D341Med (cell line): Measurements from ENCODE around the gene ZNF264.
"Not testable (repeated sequence)": the region's sequence is repeated elsewhere in the genome, so short reads cannot be mapped to it uniquely, and the experiment has no call there.

Source experiments
- DNase-seq: peaks from one replicate; pipeline ENCODE4 v3.0.0; 2012; ENCODE audit warnings: low spot score

The ZNF264 gene

DNA sequence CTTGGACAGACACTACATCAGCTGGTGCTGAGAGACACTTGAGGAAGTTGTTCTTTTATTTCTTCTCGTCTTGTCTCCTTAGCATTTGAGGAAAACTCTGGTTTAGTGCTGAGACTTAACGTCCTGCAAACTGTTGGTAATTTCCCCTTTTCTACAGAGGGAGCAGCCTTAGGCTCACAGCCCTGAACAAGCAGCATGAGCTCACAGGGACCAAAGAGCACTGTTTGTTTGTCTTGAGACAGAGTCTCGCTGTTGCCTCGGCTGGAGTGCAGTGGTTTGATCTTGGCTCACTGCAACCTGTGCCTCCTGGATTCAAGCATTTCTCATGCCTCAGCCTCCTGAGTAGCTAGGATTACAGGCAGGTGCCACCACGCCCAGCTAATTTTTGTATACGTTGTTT is 54.7 kb downstream of the ZNF264 start:
- DNase-seq: no peak

DNA sequence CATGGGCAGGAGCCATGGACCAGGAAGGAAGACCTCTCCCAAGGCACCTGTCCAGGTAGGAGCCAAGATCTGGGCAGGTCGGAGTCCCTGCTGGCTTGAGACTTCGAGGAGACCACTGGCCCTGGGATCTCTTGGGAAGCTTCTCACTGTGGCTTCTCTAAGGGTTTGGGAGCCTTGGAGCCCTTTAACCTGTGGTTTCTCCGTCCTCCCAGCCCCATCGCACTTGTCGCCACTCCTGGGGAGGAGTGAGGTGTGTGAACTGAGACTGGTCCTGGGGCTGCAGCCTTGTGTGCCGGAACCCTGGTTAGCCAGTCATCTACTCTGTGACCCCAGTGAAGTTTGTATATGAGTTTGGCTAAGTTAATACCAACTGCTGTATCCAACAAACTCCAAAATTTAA is 57.3 kb downstream of the ZNF264 start:
- no peak for DNase-seq

DNA sequence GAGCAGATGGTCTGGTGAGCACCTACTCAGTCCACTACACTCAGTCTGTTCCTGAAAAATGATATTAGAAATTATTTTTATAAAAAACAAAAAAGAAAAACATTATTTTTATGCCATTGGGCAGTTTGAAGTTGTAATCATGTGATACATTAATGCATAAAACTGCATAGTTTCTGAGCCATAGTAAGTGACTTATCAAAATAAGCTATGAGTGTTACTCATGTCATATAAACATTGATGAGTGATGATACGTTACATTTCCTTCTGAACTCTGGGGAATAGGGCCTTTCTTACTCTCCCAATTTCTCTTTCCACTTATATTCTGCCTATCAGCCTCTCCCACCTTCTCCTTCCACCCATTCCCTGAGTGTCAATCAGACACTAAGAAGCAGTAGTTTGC is 58.0 kb downstream of the ZNF264 start:
- DNase-seq: no peak

DNA sequence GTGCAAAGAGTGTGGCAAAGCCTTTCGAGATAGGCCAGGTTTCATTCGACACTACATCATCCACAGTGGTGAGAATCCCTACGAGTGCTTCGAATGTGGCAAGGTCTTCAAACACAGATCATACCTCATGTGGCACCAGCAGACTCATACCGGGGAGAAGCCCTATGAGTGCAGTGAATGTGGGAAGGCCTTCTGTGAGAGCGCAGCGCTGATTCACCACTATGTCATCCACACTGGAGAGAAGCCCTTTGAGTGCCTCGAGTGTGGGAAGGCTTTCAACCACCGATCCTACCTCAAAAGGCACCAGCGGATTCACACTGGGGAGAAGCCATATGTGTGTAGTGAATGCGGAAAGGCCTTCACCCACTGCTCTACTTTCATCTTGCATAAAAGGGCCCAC is 62.5 kb downstream of the ZNF264 start:
- not testable (repeated sequence) for DNase-seq

DNA sequence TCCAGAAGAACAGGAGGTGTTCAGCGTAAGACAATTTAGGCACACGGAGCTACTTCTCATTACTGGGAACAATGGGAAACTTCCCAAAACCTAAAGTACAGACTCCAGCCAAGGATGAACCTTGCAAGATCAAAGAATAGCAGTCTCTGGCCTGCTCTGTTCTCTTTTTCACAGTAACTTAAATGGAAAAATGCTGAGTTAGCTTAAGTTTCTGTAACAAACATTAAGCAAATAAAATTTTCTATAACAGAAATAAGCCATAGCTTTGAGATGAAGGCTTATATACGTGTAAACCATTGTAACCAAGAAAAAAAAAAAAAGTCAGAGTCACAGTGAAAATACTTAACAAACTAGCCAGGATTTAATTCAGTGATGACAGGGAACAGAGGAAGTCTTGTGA is 70.7 kb downstream of the ZNF264 start:
- no peak for DNase-seq

DNA sequence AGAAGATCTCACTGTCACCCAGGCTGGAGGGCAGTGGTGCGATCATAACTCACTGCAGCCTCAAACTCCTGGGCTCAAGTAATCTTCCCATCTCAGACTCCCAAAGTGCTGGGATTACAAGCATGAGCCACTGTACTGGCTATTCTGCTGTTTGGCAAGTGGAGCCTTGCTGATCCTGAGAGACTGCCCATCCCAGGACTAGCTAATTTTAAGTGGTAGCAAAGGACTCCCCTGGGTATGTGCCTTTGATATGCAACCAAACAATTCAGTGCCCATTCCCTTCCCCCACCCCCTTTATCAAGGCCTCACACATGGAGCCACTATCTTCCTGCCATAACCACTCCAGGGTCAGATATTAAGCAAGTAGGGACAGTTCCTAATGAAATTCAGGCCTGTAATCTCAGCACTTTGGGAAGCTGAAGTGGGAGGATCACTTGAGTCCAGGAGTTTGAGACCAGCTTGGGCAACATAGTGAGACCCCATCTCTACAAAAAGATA is 72.0 kb downstream of the ZNF264 start:
- DNase-seq: no peak

DNA sequence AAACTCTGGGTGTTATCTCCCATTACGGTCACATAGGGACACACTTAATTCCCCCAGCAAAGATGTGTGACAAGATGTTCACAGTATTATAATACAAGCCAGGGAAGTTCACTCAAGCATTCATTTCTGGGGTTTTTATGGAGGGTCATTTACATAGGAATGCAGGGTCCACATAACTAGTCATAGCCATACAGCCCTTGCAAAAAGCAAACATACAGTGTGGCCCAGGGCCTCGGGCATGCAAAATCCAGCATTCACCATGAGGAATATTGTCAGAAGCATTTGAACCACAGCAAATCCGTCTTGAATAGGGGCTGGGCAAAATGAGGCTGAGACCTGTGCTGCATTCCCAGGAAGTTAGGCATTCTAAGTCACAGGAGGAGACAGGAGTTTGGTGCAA is 76.0 kb downstream of the ZNF264 start:
- DNase-seq: no peak

DNA sequence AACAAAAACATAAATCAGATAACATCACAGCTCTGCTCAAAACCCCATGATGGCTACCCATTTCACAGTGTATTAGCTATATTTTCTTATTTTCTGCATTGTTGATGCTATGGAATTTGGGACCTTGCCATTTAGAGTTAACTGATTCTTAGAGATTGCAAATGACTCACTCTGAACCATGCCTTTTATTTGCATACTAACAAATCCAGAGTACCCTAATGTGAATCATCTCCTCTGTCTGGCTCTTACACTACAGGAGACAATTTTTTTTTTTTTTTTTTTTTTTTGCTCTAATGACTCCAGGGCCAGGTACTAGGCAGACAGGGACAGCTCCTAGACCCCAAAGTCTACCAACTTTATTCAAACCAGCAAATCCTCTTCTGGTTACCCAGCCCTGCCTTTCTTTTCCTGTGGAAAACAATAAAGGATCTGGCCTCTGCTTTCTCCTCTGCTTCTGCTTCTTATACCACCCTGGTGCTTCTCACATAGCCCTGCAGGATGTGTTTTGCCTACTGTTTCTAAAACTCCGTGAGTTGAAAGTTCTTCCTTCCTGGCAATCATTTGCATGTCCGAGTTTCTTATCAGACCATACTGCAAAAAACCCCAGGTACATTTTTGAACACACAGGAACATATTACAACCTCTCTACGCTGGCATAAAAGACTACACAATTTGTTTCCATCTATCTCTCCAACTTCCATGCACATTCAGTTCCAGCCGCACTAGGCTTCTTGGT is 78.4 kb downstream of the ZNF264 start:
- no peak for DNase-seq

DNA sequence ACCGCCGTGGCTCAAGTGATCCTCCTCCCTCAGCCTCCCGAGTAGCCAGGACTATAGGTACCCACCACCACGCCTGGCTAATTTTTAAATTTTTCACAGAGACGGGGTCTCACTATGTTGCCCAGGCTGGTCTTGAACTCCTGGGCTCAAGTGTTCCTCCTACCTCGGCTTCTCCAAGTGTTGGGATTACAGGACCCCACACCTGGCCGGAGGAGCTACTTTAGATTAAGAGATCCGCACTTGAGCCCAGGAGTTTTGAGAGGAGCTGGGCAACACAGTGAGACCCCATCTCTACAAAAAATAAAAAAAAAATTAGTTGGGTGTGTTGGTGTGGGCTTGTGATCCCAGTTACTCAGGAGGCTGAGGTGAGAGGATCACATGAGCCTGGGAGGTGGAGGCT is 80.0 kb downstream of the ZNF264 start:
- DNase-seq: no peak
